Measurements from ENCODE around the gene DLGAP1. TPM values are rescaled to one million over a fixed set of nuclear protein-coding genes. Genes with fewer than 3 reads are reported as not detected.

Gene DLGAP1
- total RNA-seq, 3 donors from 2014 or later, result 0.96 to 17.6 (median 5.2) TPM

DNA sequence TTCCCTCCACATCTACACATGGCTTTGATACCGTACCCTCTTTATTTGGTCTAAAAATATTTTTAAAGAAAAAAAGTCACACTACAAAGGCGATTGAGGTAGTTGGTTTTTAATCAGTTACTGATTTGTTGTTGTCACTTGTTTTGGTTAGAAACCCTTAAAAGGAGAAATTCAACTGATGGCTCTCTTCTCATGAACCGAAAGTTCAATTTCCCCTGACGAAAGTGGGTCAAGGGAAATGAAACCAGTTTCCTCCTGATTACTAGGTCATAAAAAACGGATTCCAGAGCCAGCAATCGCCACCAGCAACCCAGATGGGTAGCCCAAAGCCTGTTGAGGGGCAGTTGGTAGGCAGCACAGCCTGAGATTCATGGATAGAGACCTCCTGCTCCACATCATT, 63.2 kb downstream of the DLGAP1 start:
- no peak overlapping the region for H3K27ac ChIP-seq
- H3K4me3 ChIP-seq, result no peak overlapping the region
- DNase-seq (ENCODE audit: low spot score in 2 of 2), result no peak
- H3K4me1 ChIP-seq, result no peaks in the 10 kb centered on the region
- no peaks in the 10 kb centered on the region for H3K9me3 ChIP-seq
- TF ChIP-seq POLR2AphosphoS5 (IDR thresholded peaks at IDR 0.05) (no peak), POLR2A (IDR thresholded peaks at IDR 0.05) (no peak), CTCF (IDR thresholded peaks at IDR 0.05) (no peak)
- no peaks in the 10 kb centered on the region for H3K27me3 ChIP-seq
- H3K36me3 ChIP-seq, result no peaks in the 10 kb centered on the region
- intact Hi-C loops (cut with DNase I; ENCODE audit: low total_unique reads), result no loop called here

GRCh38 chr18:4385876-4386275, 69.2 kb downstream of the DLGAP1 start:
- no peak overlapping the region for H3K4me3 ChIP-seq
- TF ChIP-seq CTCF (IDR thresholded peaks at IDR 0.05) (no peak), POLR2A (IDR thresholded peaks at IDR 0.05) (no peak), POLR2AphosphoS5 (IDR thresholded peaks at IDR 0.05) (no peak)
- no peaks in the 10 kb centered on the region for H3K9me3 ChIP-seq
- DNase-seq (ENCODE audit: low spot score in 2 of 2), result no peak
- intact Hi-C loops (cut with DNase I; ENCODE audit: low total_unique reads), result no loop called here
- no peaks in the 10 kb centered on the region for H3K36me3 ChIP-seq
- H3K27me3 ChIP-seq, result no peaks in the 10 kb centered on the region
- H3K4me1 ChIP-seq, result no peaks in the 10 kb centered on the region
- H3K27ac ChIP-seq, result no peak overlapping the region

- no peaks in the 10 kb centered on the region for H3K36me3 ChIP-seq
- H3K4me3 ChIP-seq, result no peak overlapping the region
- no peak for DNase-seq (ENCODE audit: low spot score in 2 of 2)
- no peak for TF ChIP-seq CTCF (IDR thresholded peaks at IDR 0.05)
- no peak for TF ChIP-seq POLR2A (IDR thresholded peaks at IDR 0.05)
- no peak for TF ChIP-seq POLR2AphosphoS5 (IDR thresholded peaks at IDR 0.05)
- H3K4me1 ChIP-seq, result no peaks in the 10 kb centered on the region
- no peaks in the 10 kb centered on the region for H3K27me3 ChIP-seq
- no peak overlapping the region for H3K27ac ChIP-seq
- intact Hi-C loops (cut with DNase I; ENCODE audit: low total_unique reads), result no loop called here
- H3K9me3 ChIP-seq, result no peaks in the 10 kb centered on the region
Measured at GRCh38 chr18:4384932-4385331, 70.2 kb downstream of the DLGAP1 start.

DNA sequence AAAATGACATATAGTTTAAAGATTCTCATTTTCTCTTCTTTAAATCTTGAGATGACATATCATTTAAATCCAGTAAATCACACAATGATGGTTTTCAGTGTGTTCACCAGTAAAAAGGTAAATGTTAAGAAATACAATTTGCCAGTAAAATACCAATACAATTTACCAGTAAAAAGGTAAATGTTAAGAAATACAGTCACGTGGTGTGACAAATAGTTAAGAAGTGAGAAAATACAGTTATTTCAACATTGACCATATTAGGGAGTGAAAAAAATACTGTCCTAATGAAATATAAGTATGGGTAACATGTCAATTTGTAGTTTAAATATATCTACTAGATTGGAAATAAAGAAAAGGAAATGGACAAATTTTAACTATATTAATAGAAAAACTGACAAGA, 80.5 kb downstream of the DLGAP1 start:
- no peak for DNase-seq (ENCODE audit: low spot score in 2 of 2)
- intact Hi-C loops (cut with DNase I; ENCODE audit: low total_unique reads), result no loop called here
- Histone ChIP-seq H3K4me1 (no peaks in the 10 kb centered on the region), H3K4me3 (no peak overlapping the region), H3K9me3 (no peaks in the 10 kb centered on the region), H3K27me3 (no peaks in the 10 kb centered on the region), H3K27ac (no peak overlapping the region), H3K36me3 (no peaks in the 10 kb centered on the region)
- TF ChIP-seq POLR2AphosphoS5 (IDR thresholded peaks at IDR 0.05), result no peak
- TF ChIP-seq POLR2A (IDR thresholded peaks at IDR 0.05), result no peak
- TF ChIP-seq CTCF (IDR thresholded peaks at IDR 0.05), result no peak

DNA sequence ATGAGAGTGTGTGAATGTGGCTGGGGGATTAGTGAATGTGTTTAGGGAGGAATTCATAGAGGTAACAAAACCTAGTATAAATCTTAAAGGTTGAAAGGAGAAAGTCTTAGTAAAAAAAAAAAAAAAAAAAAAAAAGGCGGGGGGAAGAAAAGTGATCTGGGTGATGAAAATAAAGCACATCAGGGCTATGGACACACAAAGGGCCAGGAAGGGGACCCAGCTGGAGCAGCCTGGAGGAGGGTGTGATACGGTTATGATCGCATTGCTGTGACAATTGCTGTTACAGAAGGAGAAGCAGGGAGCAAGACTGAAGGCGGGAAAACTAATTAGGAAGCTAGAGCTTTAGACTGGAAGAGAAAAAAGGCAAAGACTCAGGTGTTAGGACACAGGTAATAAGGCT, 85.4 kb downstream of the DLGAP1 start:
- intact Hi-C loops (cut with DNase I; ENCODE audit: low total_unique reads), result no loop called here

More for the DNA sequence above, 85.4 kb downstream of the DLGAP1 start:
- Histone ChIP-seq H3K4me1 (no peaks in the 10 kb centered on the region), H3K27ac (no peak overlapping the region), H3K4me3 (no peak overlapping the region), H3K27me3 (no peaks in the 10 kb centered on the region), H3K9me3 (peaks cover 0 to 6% of the 10 kb centered on the region in 2 donors), H3K36me3 (no peaks in the 10 kb centered on the region)
- DNase-seq (ENCODE audit: low spot score in 2 of 2), result no peak
- TF ChIP-seq CTCF (IDR thresholded peaks at IDR 0.05), result no peak

All from breast epithelium (tissue), 4 donors.